Stimulated activated CD4-positive, alpha-beta T cell treated with anti-CD3 and anti-CD28 coated beads, TNF-alpha, amount 100 ng/mL, for 48 hours (primary cell): ENCODE results near the gene PARP16.

Experiments
- DNase-seq, 3 donors: peaks; one replicate each; pipeline ENCODE4 v3.0.0-alpha.2; 2020; ENCODE audit warnings: low read depth in 3 of 3

PARP16 gene

GRCh38 chr15:65311760-65312159 is 25.1 kb upstream of the PARP16 start:
- DNase-seq, result no peak

GRCh38 chr15:65310431-65311137 is 23.9 kb upstream of the PARP16 start:
- no peak for DNase-seq

GRCh38 chr15:65309882-65310418 is 23.3 kb upstream of the PARP16 start:
- no peak for DNase-seq

- DNase-seq, result no peak
Measured at GRCh38 chr15:65307978-65308377, 21.3 kb upstream of the PARP16 start.

- DNase-seq, result no peak
Measured at GRCh38 chr15:65306551-65306950, 19.9 kb upstream of the PARP16 start.

GRCh38 chr15:65305776-65306175 is 19.1 kb upstream of the PARP16 start:
- no peak for DNase-seq

GRCh38 chr15:65305150-65305758 is 18.6 kb upstream of the PARP16 start:
- no peak for DNase-seq

- DNase-seq, result peak; percentile 66 to 77 (median 73)
Measured at GRCh38 chr15:65304381-65305149, 17.9 kb upstream of the PARP16 start, which contains the start of gene RNU5B-1. Gene RNU5B-1, plus strand, starts transcription at chr15:65304677.

- no peak for DNase-seq
Measured at GRCh38 chr15:65303687-65304380, 17.2 kb upstream of the PARP16 start.

- no peak for DNase-seq
Measured at GRCh38 chr15:65302061-65302460, 15.4 kb upstream of the PARP16 start.

- DNase-seq, result no peak
Measured at GRCh38 chr15:65300924-65301441, 14.3 kb upstream of the PARP16 start.

- no peak for DNase-seq
Measured at GRCh38 chr15:65298731-65299130, 12.0 kb upstream of the PARP16 start.

- no peak for DNase-seq
Measured at GRCh38 chr15:65292938-65293518, 6.3 kb upstream of the PARP16 start.

GRCh38 chr15:65290228-65290627 is 3.5 kb upstream of the PARP16 start:
- no peak for DNase-seq

GRCh38 chr15:65289261-65289854 is 2.7 kb upstream of the PARP16 start:
- DNase-seq, result no peak

- DNase-seq, result no peak
Measured at GRCh38 chr15:65287520-65287855, 805 bp upstream of the PARP16 start.

- DNase-seq, result no peak
Measured at GRCh38 chr15:65286069-65286703, 497 bp downstream of the PARP16 start.

GRCh38 chr15:65285291-65286068 is 1.2 kb downstream of the PARP16 start:
- DNase-seq, result no peak

- no peak for DNase-seq
Measured at GRCh38 chr15:65278480-65278879, 8.2 kb downstream of the PARP16 start.

- no peak for DNase-seq
Measured at GRCh38 chr15:65277015-65277414, 9.7 kb downstream of the PARP16 start.
